ENCODE data around the gene CTDSPL2.
A peak's percentile ranks its signal among the peaks of the same experiment; 100 is the strongest.

- peak; percentile 74 for TF ChIP-seq GATA3 (IDR thresholded peaks at IDR 0.05; ENCODE audit: low read depth, low read length)
- peak; percentile 71; the same call in 1 of the 2 replicates for TF ChIP-seq GATA2 (IDR thresholded peaks at IDR 0.05; ENCODE audit: low read depth, low read length)
These were observed 127.7 kb downstream of the CTDSPL2 start for GRCh38 chr15:44554934-44555723.

Measured in SH-SY5Y (cell line).